ENCODE measurements around the gene IQCC.

IQCC gene

DNA sequence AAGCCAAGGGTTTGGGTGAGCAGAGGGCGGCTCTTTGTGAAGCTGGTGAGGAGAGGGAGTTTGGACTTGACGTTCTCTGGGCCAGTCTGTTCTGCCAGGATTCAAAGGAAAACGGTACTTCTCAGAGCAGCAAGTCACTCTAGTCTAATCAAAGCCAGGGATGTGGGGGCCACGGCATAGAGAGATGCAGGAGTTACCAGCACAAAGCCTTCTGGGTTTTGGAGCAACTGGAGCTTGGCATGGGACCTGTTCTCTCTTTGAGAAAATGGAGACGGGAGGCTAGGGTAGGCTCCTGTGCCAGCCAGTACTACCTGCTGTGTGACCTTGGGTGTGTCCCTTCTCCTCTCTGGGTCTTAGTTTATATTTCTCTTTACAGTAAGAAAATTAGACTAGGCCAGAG, 23.9 kb upstream of the IQCC start:
- POLR2A ChIA-PET (ENCODE audit: low non-redundant PET), result no interaction called here
- TF ChIP-seq, protein P1, sequence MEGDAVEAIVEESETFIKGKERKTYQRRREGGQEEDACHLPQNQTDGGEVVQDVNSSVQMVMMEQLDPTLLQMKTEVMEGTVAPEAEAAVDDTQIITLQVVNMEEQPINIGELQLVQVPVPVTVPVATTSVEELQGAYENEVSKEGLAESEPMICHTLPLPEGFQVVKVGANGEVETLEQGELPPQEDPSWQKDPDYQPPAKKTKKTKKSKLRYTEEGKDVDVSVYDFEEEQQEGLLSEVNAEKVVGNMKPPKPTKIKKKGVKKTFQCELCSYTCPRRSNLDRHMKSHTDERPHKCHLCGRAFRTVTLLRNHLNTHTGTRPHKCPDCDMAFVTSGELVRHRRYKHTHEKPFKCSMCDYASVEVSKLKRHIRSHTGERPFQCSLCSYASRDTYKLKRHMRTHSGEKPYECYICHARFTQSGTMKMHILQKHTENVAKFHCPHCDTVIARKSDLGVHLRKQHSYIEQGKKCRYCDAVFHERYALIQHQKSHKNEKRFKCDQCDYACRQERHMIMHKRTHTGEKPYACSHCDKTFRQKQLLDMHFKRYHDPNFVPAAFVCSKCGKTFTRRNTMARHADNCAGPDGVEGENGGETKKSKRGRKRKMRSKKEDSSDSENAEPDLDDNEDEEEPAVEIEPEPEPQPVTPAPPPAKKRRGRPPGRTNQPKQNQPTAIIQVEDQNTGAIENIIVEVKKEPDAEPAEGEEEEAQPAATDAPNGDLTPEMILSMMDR (conservative IDR thresholded peaks at IDR 0.05; ENCODE audit: low read depth), result no peak
- no peak for DNase-seq (ENCODE audit: low spot score)
- CTCF ChIA-PET, result no interaction called here
- H3K27ac ChIP-seq, result peak overlapping the region; percentile 98

DNA sequence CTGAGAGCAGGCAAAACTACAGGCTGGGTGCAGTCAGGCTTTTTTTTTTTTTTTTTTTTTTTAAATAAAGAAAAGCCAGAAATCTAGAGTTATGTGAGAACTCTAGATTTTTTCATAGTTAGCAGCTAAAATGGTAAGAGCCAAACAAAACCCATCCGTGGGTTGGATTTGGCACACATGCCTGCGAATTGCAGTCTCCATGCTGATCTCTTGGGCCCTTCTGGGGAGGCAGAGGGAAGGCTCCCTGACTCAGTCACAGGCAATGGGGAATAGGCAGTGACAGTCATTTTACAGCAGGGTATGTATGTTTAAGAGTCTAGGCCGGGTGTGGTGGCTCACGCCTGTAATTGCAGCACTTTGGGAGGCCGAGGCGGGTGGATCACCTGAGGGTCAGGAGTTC, 23.4 kb upstream of the IQCC start:
- ChIA-PET POLR2A (ENCODE audit: low non-redundant PET) (no interaction called here), CTCF (no interaction called here)
- peak overlapping the region; percentile 98 for H3K27ac ChIP-seq
- DNase-seq (ENCODE audit: low spot score), result no peak
- TF ChIP-seq, protein P1 (conservative IDR thresholded peaks at IDR 0.05; ENCODE audit: low read depth), result no peak

DNA sequence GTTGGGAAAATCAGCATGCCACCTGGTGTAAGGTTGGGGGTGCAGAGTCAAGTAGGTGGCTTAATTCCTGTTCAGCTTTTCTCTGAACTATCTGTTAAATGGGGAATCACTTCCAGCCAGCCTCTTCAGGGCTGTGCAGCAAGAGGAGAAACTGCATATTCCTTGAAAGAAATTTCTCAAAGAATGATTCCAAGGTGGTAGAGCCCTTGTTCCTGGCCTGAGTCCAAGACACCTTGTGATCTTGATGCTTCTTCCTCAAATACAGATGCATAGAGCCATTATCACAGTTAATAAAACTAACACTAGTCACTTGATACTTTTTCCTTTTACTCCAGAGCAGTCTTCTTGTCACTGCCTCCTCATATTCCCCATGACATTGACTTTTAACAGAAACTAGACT, 20.8 kb upstream of the IQCC start:
- no peak for DNase-seq (ENCODE audit: low spot score)
- TF ChIP-seq, protein P1 (conservative IDR thresholded peaks at IDR 0.05; ENCODE audit: low read depth), result no peak
- H3K27ac ChIP-seq, result no peak overlapping the region
- POLR2A ChIA-PET (ENCODE audit: low non-redundant PET), result no interaction called here
- CTCF ChIA-PET, result no interaction called here

DNA sequence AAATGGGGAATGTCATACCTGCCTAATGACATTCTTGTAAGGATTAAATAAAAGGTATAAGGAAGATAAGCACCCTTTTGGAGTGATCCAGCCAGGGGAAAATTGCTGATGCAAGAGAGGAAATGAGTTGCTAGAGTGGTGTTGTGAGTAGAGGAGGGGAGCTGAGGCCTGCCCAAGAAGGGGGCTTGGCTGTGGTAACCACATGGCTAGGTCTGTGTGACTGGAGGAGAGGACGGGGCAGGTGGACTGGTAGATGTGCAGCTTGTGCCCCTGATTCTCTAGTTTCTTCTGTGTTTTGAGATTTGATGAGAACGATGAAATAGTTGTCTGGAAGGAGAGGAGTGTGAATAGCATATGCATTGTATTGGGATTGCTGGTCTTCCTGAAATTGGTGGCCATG, 19.4 kb upstream of the IQCC start:
- CTCF ChIA-PET, result interaction anchor here (0.7 kb wide), 1 partner anchor 403 kb away, joined by 3 read pairs; no protein-coding TSS in a partner anchor
- peak overlapping the region; percentile 39 for H3K27ac ChIP-seq
- TF ChIP-seq, protein P1 (conservative IDR thresholded peaks at IDR 0.05; ENCODE audit: low read depth), result no peak
- POLR2A ChIA-PET (ENCODE audit: low non-redundant PET), result interaction anchor here (0.7 kb wide), 1 partner anchor 397 kb away, joined by 3 read pairs; no protein-coding TSS in a partner anchor
- DNase-seq (ENCODE audit: low spot score), result no peak

DNA sequence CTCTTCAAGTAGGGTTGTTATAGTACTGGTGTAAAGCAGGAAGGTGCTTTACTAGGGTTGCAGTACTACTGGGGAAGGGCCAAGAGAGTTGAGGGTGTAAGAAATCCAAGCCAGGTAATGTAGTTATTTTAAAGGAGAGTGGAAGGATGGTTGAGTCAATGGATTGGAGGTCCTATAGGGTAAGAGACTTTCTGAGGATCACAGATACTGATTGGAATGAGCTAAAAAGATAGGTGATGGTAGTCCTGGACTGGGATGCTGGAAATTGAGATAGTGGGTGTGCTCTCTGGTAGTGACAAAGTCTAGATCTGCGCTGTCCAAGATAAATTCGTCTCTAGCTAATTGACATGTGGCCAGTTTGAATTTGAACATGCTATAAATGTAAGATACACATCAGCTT, 19.0 kb upstream of the IQCC start:
- POLR2A ChIA-PET (ENCODE audit: low non-redundant PET), result interaction anchor here (0.6 to 0.7 kb wide), 2 partner anchors 125 to 398 kb away, joined by 3 read pairs; no protein-coding TSS in a partner anchor
- DNase-seq (ENCODE audit: low spot score), result no peak
- no peak overlapping the region for H3K27ac ChIP-seq
- CTCF ChIA-PET, result no interaction called here
- TF ChIP-seq, protein P1 (conservative IDR thresholded peaks at IDR 0.05; ENCODE audit: low read depth), result no peak

DNA sequence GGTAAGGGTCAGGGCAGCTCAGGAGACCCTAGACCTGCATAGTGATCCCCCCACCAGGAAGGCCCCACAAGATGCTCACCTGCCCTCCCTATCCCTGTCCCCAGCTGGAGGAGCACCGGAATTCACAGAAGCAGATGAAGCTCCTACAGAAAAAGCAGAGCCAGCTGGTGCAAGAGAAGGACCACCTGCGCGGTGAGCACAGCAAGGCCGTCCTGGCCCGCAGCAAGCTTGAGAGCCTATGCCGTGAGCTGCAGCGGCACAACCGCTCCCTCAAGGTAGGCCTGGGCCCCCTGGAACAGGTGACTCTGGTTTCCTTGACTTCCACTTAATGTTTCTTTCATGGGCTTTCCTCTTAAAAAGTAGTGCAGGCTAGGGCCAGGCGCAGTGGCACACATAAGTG, 17.6 kb upstream of the IQCC start:
- H3K27ac ChIP-seq, result 0 out of 2 replicates have a peak overlapping the region, but pooled peaks have one; percentile 3
- ChIA-PET CTCF (no interaction called here), POLR2A (ENCODE audit: low non-redundant PET) (no interaction called here)
- TF ChIP-seq, protein P1 (conservative IDR thresholded peaks at IDR 0.05; ENCODE audit: low read depth), result no peak
- DNase-seq (ENCODE audit: low spot score), result no peak
